Tongue (tissue), 2 donors: ENCODE data around the gene KDM5A. TPM values are rescaled to one million over a fixed set of nuclear protein-coding genes. Genes with fewer than 3 reads are reported as not detected.
"Not testable (repeated sequence)": the region's sequence is repeated elsewhere in the genome, so short reads cannot be mapped to it uniquely, and the experiment has no call there.

Source experiments
- DNase-seq: peaks from one replicate; pipeline ENCODE4 v3.0.0-alpha.2; 2015
- total RNA-seq: library from RNA; depleted of rRNA; stranded (reverse); fragments of >200 nt; gene quantifications from one replicate; pipeline ENCODE4 v1.2.3, GENCODE V29; 2014

Gene KDM5A
- 72.3 TPM for total RNA-seq

DNA sequence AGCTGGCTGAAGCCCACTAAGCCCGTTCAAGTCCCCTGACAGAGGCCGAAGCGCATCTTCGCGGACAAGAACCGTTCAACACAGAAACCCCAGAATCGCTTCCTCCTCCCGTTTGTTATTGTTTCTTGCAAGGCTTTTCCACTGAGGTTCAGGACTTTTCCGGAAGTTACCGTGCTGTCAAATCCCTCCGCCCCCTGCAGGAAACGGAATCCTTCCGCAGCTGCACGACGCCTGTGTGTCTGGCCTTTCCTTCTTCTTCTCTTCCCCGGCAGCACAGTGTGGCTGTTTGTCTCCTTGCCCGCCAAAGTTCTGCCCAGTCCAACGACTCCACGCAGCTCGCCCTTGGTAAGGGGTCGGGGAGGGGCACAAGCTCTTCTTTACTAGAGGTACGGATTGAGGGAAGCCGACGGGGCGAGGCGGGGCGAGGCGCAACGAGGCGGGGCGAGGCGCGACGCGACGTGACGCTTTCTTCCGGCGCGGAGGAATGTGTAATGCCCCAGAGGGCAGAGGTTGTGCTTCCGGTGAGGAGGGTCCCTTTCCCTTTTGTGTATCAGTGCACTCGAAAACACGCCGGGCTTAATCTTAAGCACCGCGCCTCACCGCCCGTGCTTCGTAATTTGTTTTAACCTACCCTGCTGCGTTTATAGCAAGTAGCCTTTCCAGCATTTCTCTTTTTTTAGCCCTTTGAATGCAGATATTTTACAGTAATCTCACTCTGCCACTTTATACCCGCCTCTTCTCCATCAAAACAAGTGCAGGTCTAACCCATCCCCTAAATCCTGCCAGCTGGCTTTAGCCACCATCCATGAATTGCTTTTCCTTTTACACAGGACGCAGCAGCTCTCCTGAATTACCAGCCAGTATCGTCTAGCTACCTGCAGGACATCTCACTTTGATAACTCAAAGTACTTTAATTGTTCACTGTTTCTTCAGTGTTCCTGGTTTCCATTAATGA lies at the start of gene KDM5A:
Gene KDM5A, minus strand, starts transcription at position 179 of the 955 bp plus-strand sequence. CDS start 229 bp downstream, outside the sequence.
- peak; percentile 97 for DNase-seq

- DNase-seq, result not testable (repeated sequence)
Observed at GRCh38 chr12:435737-436136, 46.6 kb upstream of the KDM5A start.

- DNase-seq, result no peak
Observed at GRCh38 chr12:422526-422925, 33.4 kb upstream of the KDM5A start.

DNA sequence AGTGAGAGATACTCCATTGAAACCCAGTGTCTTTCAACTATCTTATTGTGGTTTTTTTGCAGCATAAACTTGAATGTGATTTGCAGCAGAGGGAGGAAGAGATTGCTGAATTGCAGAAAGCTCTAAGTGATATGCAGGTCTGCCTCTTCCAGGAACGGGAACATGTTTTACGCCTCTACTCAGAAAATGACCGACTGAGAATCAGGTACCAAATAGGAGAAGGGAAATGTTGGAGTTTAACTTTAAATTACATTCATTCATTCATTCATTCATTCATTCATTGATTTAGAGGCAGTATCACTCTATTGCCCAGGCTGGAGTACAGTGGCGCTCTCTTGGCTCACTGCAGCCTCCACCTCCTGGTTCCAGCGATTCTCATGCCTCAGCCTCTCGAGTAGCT lies 29.3 kb upstream of the KDM5A start:
- no peak for DNase-seq

- no peak for DNase-seq
Observed at GRCh38 chr12:414859-415258, 25.7 kb upstream of the KDM5A start.

- DNase-seq, result peak; percentile 32
Observed at GRCh38 chr12:402029-402389, 12.9 kb upstream of the KDM5A start.

DNA sequence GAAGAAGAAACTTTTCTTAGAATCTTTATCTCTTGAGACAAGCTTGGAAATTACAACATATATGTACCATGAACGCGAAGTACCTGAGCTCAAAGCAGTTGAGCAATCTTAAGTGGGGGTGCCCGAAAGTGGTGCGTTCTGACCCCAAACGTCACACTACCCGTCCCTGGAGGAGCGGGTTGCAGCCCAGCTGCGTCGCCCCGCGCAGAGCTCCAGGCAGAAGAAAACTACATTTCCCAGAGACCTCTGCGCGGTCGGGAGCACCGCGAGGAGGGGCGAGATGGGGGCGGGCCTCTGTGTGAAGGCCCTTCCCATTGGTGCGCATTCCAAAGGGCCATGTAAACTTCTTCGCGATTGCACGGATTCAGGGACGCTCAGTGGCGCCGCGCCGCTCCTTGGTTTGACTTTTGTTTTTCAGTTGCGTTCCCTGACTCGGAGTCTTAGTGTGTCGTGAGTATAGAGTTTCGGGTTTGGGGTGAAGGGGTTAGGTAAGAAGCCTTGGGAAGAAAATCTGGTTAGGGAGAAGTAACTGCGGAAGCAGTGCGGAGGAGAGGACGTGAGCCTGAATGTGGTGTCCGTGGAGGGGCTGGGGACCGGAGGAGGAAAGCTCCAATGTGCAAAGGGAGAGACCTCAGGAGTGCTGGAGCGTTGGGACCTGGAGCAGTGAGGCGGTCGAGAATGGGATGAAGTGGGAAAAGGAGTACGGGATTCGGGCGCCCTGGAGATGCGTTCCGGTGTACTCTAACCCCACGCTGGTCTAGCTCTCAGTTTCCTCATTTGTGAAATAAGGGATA lies 12.3 kb upstream of the KDM5A start, which contains the start of gene CCDC77:
Gene CCDC77, plus strand, starts transcription at position 410 of the 794 bp plus-strand sequence. CDS start 7,740 bp downstream, outside the sequence.
- DNase-seq, result peak; percentile 98

DNA sequence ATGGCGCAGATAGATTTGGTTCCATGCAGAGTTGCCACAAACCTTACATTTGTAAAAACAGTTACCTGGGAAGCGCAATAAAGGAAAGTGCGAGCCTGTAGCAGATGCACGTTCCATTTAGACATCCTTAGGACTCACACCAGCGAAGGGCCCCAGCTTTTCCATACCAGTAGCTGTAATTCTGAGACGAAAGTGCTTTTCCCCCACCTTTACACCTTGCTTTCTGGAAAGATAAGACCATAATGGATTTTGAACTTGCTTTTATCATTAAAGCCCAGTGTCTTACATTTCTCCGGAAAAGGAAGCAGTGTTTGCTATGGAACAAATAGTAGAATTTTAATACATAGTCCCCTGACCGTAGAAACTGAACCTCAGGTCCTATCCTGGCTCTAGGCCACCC lies 11.7 kb upstream of the KDM5A start:
- DNase-seq, result no peak

GRCh38 chr12:388541-389141 lies 479 bp downstream of the KDM5A start:
- peak; percentile 47 for DNase-seq

GRCh38 chr12:388012-388411 lies 1.1 kb downstream of the KDM5A start:
- DNase-seq, result peak; percentile 7

DNA sequence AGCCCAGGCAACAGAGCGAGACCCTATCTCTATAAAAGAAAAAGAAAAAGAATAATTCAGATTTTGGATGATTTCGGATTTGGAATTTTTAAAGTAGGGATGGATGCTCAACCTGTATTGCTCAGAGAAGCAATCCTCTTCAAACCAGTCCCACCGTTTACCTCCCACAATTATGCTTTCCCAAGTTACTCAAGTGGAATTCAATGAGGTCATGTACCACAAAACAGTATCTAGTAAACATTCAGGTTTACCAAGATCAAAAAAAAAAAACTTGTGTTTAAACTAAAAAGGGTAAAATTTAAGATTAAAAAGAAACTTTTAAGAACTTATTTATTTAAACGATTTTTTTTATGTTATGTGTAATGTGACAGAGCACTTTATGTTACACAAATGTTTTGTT lies 2.5 kb downstream of the KDM5A start:
- no peak for DNase-seq

DNA sequence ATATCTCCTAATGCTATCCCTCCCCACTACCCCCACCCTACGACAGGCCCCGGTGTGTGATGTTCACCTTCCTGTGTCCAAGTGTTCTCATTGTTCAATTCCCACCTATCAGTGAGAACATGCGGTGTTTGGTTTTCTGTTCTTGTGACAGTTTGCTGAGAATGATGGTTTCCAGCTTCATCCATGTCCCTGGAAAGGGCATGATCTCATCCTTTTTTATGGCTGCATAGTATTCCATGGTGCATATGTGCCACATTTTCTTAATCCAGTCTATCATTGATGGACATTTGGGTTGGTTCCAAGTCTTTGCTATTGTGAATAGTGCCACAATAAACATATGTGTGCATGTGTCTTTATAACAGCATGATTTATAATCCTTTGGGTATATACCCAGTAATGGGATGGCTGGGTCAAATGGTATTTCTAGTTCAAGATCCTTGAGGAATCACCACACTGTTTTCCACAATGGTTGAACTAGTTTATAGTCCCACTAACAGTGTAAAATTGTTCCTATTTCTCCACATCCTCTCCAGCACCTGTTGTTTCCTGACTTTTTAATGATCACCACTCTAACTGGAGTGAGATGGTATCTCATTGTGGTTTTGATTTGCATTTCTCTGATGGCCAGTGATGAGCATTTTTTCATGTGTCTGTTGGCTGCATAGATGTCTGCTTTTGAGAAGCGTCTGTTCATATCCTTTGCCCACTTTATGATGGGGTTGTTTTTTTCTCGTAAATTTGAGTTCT lies 18.2 kb downstream of the KDM5A start:
- DNase-seq, result not testable (repeated sequence)

DNA sequence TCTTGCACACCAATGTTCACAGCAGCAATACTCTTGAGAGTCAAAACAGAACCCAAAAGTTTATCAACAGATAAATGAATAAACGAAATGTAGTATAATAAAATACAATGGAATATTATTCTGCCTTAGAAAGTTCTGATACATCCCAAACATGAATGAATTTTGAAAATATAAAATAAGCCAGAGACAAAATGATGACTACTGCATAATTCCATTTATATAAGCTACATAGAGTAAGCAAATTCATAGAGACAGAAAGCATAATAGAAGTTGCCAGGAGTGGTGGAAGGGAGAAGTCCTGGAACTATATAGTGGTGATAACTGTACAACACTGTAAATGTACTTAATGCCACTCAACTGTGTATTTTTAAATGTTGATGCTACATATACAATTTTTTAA lies 21.1 kb downstream of the KDM5A start:
- no peak for DNase-seq

DNA sequence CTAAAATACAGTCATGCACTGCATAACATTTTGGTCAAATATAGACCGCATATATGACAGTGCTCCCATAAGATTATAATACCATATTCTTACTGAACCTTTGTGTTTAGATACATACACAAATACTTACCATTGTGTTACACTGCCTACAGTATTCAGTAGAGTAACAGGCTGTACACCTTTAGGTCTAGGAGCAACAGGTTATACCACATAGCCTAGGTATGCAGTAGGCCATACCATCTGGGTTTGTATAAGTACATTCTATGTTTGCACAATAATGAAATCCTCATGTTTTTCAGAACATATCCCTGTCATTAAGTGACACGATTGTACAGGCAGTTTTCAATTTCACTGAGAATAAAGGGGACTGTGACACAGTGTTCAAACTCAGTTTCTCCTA lies 22.3 kb downstream of the KDM5A start:
- DNase-seq, result no peak

- DNase-seq, result no peak
Observed at GRCh38 chr12:359091-359490, 30.0 kb downstream of the KDM5A start.

DNA sequence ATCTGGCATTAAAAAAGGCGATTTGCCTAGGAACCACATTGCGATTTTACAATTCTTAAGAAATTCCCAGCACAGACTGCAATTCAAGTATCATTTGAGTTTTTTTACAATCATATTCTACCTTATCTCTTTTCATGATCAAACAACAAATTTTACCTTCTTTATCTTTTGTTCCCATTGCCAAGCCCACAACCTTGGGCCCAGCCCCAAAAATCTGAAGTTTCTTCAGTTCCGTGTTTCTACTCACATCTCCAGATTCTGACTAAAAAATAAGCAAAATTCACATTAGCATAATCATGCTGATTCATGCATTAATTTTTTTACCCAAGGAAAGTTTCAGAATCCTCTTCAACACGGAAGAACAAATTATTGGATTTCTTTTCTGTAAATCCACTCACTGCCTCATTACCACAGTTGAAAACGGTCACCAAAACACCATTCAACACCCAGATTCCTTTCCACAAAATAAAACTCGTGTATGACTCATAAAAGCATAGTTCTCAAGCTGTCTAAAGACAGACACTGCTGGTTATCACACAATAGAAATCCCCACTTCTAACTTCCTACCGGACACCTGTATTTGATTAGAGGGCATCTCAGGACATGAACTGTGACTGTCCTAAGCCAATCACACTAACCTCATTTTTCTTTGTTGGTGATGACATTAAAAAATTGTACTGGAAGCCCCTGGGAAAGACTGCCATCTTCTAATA lies 32.7 kb downstream of the KDM5A start:
- DNase-seq, result no peak

DNA sequence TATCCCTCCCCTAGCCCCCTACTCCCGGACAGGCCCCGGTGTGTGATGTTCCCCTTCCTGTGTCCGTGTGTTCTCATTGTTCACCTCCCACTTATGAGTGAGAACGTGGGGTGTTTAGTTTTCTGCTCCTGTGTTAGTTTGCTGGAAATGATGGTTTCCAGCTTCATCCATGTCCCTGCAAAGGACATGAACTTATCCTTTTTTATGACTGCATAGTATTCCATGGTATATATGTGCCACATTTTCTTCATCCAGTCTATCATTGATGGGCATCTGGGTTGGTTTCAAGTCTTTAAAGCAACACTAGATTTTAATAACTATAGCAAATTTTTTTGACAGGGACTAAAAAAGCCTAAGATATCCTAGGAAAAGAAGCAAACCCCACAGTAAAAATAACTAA lies 37.9 kb downstream of the KDM5A start:
- not testable (repeated sequence) for DNase-seq

- not testable (repeated sequence) for DNase-seq
Observed at GRCh38 chr12:349625-350024, 39.5 kb downstream of the KDM5A start.

GRCh38 chr12:343036-343435 lies 46.1 kb downstream of the KDM5A start:
- not testable (repeated sequence) for DNase-seq

DNA sequence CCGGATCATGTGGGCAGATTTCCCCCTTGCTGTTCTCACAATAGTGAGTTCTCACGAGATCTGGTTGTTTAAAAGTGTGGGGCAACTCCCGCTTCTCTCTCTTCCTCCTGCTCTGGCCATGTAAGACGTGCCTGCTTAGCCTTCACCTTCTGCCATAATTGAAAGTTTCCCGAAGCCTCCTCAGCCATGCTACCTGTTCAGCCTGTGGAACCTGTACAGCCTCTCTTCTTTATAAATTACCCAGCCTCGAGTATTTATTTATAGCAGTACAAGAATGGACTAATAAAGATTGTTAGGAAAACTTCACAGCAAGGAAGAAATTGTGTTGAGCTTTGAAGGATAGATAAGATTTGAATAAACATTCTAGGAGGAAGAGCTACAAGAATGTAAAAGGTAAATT lies 52.1 kb downstream of the KDM5A start:
- no peak for DNase-seq

- no peak for DNase-seq
Observed at GRCh38 chr12:334125-334524, 55.0 kb downstream of the KDM5A start.
